Ectodermal cell (in vitro differentiated cells): Measurements from ENCODE around the gene EFNA5.

Experiments
- H3K27ac ChIP-seq: 2 replicates; pipeline ENCODE4 v1.7.0; 2013; ENCODE audit warnings: mild to moderate bottlenecking, low read depth, low read length; ENCODE audit not compliant: insufficient read depth, poor library complexity, severe bottlenecking
- H3K27me3 ChIP-seq: 2 replicates; pipeline ENCODE4 v1.7.0; 2013; ENCODE audit warnings: mild to moderate bottlenecking, low read length; ENCODE audit not compliant: insufficient read depth, control insufficient read depth, poor library complexity, severe bottlenecking
- H3K36me3 ChIP-seq: one replicate; pipeline ENCODE4 v1.7.0; 2013; ENCODE audit warnings: low read length; ENCODE audit not compliant: control insufficient read depth, insufficient read depth
- H3K4me1 ChIP-seq: one replicate; pipeline ENCODE4 v1.7.0; 2013; ENCODE audit warnings: low read length; ENCODE audit not compliant: control insufficient read depth, insufficient read depth
- H3K4me3 ChIP-seq: 2 replicates; pipeline ENCODE4 v1.7.0; 2013; ENCODE audit warnings: low read depth, low read length, control low read depth; ENCODE audit not compliant: insufficient read depth
- H3K9me3 ChIP-seq: 2 replicates; pipeline ENCODE4 v1.7.0; 2013; ENCODE audit warnings: mild to moderate bottlenecking, low read length, moderate library complexity; ENCODE audit not compliant: control insufficient read depth
- WGBS, 2 experiments: methylation state at CpG; one replicate each; pipeline ENCODE4 v1.1.7; 2013; ENCODE audit warnings: missing lambda C conversion rate in 2 of 2; 5-methylcytosine and 5-hydroxymethylcytosine counted together

EFNA5 gene

GRCh38 chr5:107515521-107516080, 155.1 kb downstream of the EFNA5 start:
- Histone ChIP-seq H3K4me1 (peaks cover 61% of the 10 kb centered on the region), H3K27me3 (no peaks in the 10 kb centered on the region), H3K4me3 (no peak overlapping the region), H3K27ac (no peak overlapping the region), H3K9me3 (no peaks in the 10 kb centered on the region), H3K36me3 (no peaks in the 10 kb centered on the region)
- WGBS, 2 experiments, result 93 to 97% methylated on average over 7 of the region's 7 CpGs

GRCh38 chr5:107514305-107514704, 156.4 kb downstream of the EFNA5 start:
- Histone ChIP-seq H3K4me1 (peaks cover 48% of the 10 kb centered on the region), H3K36me3 (no peaks in the 10 kb centered on the region), H3K4me3 (no peak overlapping the region), H3K27ac (peak overlapping the region; percentile 39), H3K27me3 (no peaks in the 10 kb centered on the region), H3K9me3 (no peaks in the 10 kb centered on the region)
- 72 to 73% methylated on average over 2 of the region's 2 CpGs for whole genome bisulfite sequencing, 2 experiments

- no peaks in the 10 kb centered on the region for H3K36me3 ChIP-seq
- H3K27me3 ChIP-seq, result no peaks in the 10 kb centered on the region
- WGBS, 2 experiments, result 81 to 82% methylated on average over 10 of the region's 10 CpGs
- peak overlapping the region; percentile 44 for H3K27ac ChIP-seq
- H3K4me1 ChIP-seq, result peaks cover 43% of the 10 kb centered on the region
- no peaks in the 10 kb centered on the region for H3K9me3 ChIP-seq
- no peak overlapping the region for H3K4me3 ChIP-seq
These were observed 157.2 kb downstream of the EFNA5 start for GRCh38 chr5:107513337-107514085.

- Histone ChIP-seq H3K9me3 (no peaks in the 10 kb centered on the region), H3K36me3 (no peaks in the 10 kb centered on the region), H3K4me3 (no peak overlapping the region), H3K27me3 (no peaks in the 10 kb centered on the region), H3K4me1 (peaks cover 39% of the 10 kb centered on the region), H3K27ac (peak overlapping the region; percentile 72)
- 0% methylated on average over 3 of the region's 3 CpGs for WGBS, 2 experiments
These were observed 158.7 kb downstream of the EFNA5 start for GRCh38 chr5:107512029-107512428.

- Histone ChIP-seq H3K9me3 (no peaks in the 10 kb centered on the region), H3K27ac (no peak overlapping the region), H3K36me3 (no peaks in the 10 kb centered on the region), H3K4me3 (no peak overlapping the region), H3K27me3 (no peaks in the 10 kb centered on the region), H3K4me1 (peaks cover 46% of the 10 kb centered on the region)
- WGBS, 2 experiments, result 88 to 95% methylated on average over 3 of the region's 3 CpGs
These were observed 160.6 kb downstream of the EFNA5 start for GRCh38 chr5:107510125-107510524.

- Histone ChIP-seq H3K36me3 (no peaks in the 10 kb centered on the region), H3K4me3 (no peak overlapping the region), H3K4me1 (peaks cover 32% of the 10 kb centered on the region), H3K9me3 (no peaks in the 10 kb centered on the region), H3K27ac (no peak overlapping the region), H3K27me3 (no peaks in the 10 kb centered on the region)
- 90 to 95% methylated on average over 4 of the region's 4 CpGs for WGBS, 2 experiments
These were observed 162.6 kb downstream of the EFNA5 start for GRCh38 chr5:107508097-107508496.

GRCh38 chr5:107505763-107506534, 164.8 kb downstream of the EFNA5 start:
- no peak overlapping the region for H3K27ac ChIP-seq
- no peaks in the 10 kb centered on the region for H3K36me3 ChIP-seq
- H3K27me3 ChIP-seq, result no peaks in the 10 kb centered on the region
- no peak overlapping the region for H3K4me3 ChIP-seq
- no peaks in the 10 kb centered on the region for H3K9me3 ChIP-seq
- peaks cover 28% of the 10 kb centered on the region for H3K4me1 ChIP-seq
- 85 to 86% methylated on average over 2 of the region's 3 CpGs for WGBS, 2 experiments

- Histone ChIP-seq H3K9me3 (no peaks in the 10 kb centered on the region), H3K4me1 (peaks cover 35% of the 10 kb centered on the region), H3K27ac (no peak overlapping the region), H3K27me3 (no peaks in the 10 kb centered on the region), H3K4me3 (no peak overlapping the region), H3K36me3 (no peaks in the 10 kb centered on the region)
- no CpG with 5 or more reads among the region's 1 CpG for WGBS, 2 experiments
These were observed 166.3 kb downstream of the EFNA5 start for GRCh38 chr5:107504424-107504823.

- Histone ChIP-seq H3K4me3 (no peak overlapping the region), H3K27ac (no peak overlapping the region), H3K36me3 (no peaks in the 10 kb centered on the region), H3K9me3 (no peaks in the 10 kb centered on the region), H3K27me3 (no peaks in the 10 kb centered on the region), H3K4me1 (peaks cover 42% of the 10 kb centered on the region)
- 87 to 90% methylated on average over 7 of the region's 7 CpGs for WGBS, 2 experiments
These were observed 168.1 kb downstream of the EFNA5 start for GRCh38 chr5:107502676-107503060.

- H3K9me3 ChIP-seq, result no peaks in the 10 kb centered on the region
- no peaks in the 10 kb centered on the region for H3K27me3 ChIP-seq
- no peak overlapping the region for H3K27ac ChIP-seq
- no peaks in the 10 kb centered on the region for H3K36me3 ChIP-seq
- peaks cover 42% of the 10 kb centered on the region for H3K4me1 ChIP-seq
- no peak overlapping the region for H3K4me3 ChIP-seq
- 89 to 92% methylated on average over 17 of the region's 17 CpGs for WGBS, 2 experiments
These were observed 168.6 kb downstream of the EFNA5 start for GRCh38 chr5:107501965-107502675.
